Endothelial cell of umbilical vein (primary cell): ENCODE data around the gene LDLRAD4. TPM values are rescaled to one million over a fixed set of nuclear protein-coding genes. Genes with fewer than 3 reads are reported as not detected.

ENCODE experiments used
- BruUV-seq: library from RNA; stranded (reverse); fragments of 400-500 nt; replicated peaks from 2 replicates; lab custom pipeline; 2021; lab: Mats Ljungman, UMichigan
- CTCF ChIA-PET: fragments of 300-600, 350-600 bp; sonication (Branson Sonifier 250); formaldehyde crosslinking; loops from one replicate; lab custom pipeline; 2021; ENCODE audit warnings: antibody characterized with exemption, inconsistent platforms; lab: Charles Lee
- POLR2A ChIA-PET: fragments of 300-600, 350-600 bp; sonication (Branson Sonifier 250); formaldehyde crosslinking; loops from one replicate; lab custom pipeline; 2021; ENCODE audit warnings: antibody characterized with exemption, inconsistent platforms; lab: Charles Lee
- DNase-seq: peaks from one replicate; pipeline ENCODE4 v3.0.0-alpha.2; 2011; ENCODE audit warnings: low read depth, low spot score
- FAIRE-seq: peaks from 2 replicates; lab custom pipeline; 2011; peaks lifted over from hg19 to GRCh38; lab: Jason Lieb, UNC
- H2AFZ ChIP-seq: 2 replicates; pipeline ENCODE4 v1.6.0; 2012; ENCODE audit warnings: low read depth, low read length, control low read depth, inconsistent platforms
- H3K27ac ChIP-seq: 2 replicates; pipeline ENCODE4 v1.5.1; 2011; ENCODE audit warnings: low read depth, mild to moderate bottlenecking, control low read depth, low read length, moderate library complexity; ENCODE audit not compliant: insufficient read depth
- H3K27me3 ChIP-seq, 2 experiments: 2 replicates each; pipeline versions ENCODE4 v1.6.0 to v1.6.1; 2011; ENCODE audit warnings: low read length in 2 of 2, mixed read lengths in 1 of 2; ENCODE audit not compliant: control insufficient read depth in 2 of 2, insufficient read depth in 2 of 2
- H3K36me3 ChIP-seq, 2 experiments: 2 replicates in 1 of 2; 3 replicates in 1 of 2; pipeline ENCODE4 v1.5.1; 2011; ENCODE audit warnings: low read length in 2 of 2, mild to moderate bottlenecking in 1 of 2, moderate library complexity in 1 of 2; ENCODE audit not compliant: control insufficient read depth in 2 of 2, insufficient read depth in 2 of 2; ENCODE audit errors: extremely low read depth in 1 of 2
- H3K4me1 ChIP-seq: 3 replicates; pipeline ENCODE4 v1.5.1; 2011; ENCODE audit warnings: mild to moderate bottlenecking, low read length; ENCODE audit not compliant: control insufficient read depth, insufficient read depth; ENCODE audit errors: extremely low read depth
- H3K4me2 ChIP-seq: 2 replicates; pipeline ENCODE4 v1.6.1; 2011; ENCODE audit warnings: low read length, control low read depth, mixed read lengths; ENCODE audit not compliant: insufficient read depth
- H3K4me3 ChIP-seq, 3 experiments: fragments of 200-600 bp in 1 of 3; sonication (generic), shearing (Covaris generic) in 1 of 3; replicated peaks in 1 of 3; 2 replicates each; pipeline ENCODE4 v1.5.1; 2011 to 2016; ENCODE audit warnings: control low read depth in 3 of 3, low read length in 3 of 3, mild to moderate bottlenecking in 2 of 3, inconsistent platforms in 1 of 3, low read depth in 1 of 3, moderate library complexity in 1 of 3; ENCODE audit not compliant: insufficient read depth in 1 of 3
- H3K79me2 ChIP-seq: 2 replicates; pipeline ENCODE4 v1.6.0; 2012; ENCODE audit warnings: low read length, inconsistent platforms; ENCODE audit not compliant: control insufficient read depth, insufficient read depth
- H3K9ac ChIP-seq: replicated peaks from 2 replicates; pipeline ENCODE3; 2011; ENCODE audit warnings: low read length, control low read depth; ENCODE audit not compliant: insufficient read depth; ENCODE audit errors: extremely low read depth
- H3K9me1 ChIP-seq: replicated peaks from 3 replicates; pipeline ENCODE4 v1.6.0; 2011; ENCODE audit warnings: mild to moderate bottlenecking, low read length; ENCODE audit not compliant: control insufficient read depth, insufficient read depth; ENCODE audit errors: extremely low read depth
- H3K9me3 ChIP-seq: replicated peaks from 2 replicates; pipeline ENCODE4 v1.5.1; 2012; ENCODE audit warnings: low read length, inconsistent platforms; ENCODE audit not compliant: control insufficient read depth, insufficient read depth
- H4K20me1 ChIP-seq: replicated peaks from 2 replicates; pipeline ENCODE3; 2011; ENCODE audit warnings: mild to moderate bottlenecking, low read length; ENCODE audit not compliant: control insufficient read depth, insufficient read depth; ENCODE audit errors: extremely low read depth
- CTCF ChIP-seq, 2 donors: IDR thresholded peaks; 1 replicate in 1 of 2; 2 replicates in 1 of 2; pipeline ENCODE4 v1.5.1; 2011; ENCODE audit warnings: low read length in 2 of 2, mild to moderate bottlenecking in 2 of 2, moderate library complexity in 2 of 2, control low read depth in 1 of 2, inconsistent platforms in 1 of 2, low read depth in 1 of 2; ENCODE audit not compliant: insufficient read depth in 1 of 2; ENCODE audit errors: extremely low read depth in 1 of 2
- EZH2 ChIP-seq: IDR thresholded peaks from 2 replicates; pipeline ENCODE4 v1.6.1; 2012; ENCODE audit warnings: borderline replicate concordance, low read depth, mild to moderate bottlenecking, moderate library complexity, low read length, inconsistent platforms; ENCODE audit not compliant: severe bottlenecking
- FOS ChIP-seq: IDR thresholded peaks from 2 replicates; pipeline ENCODE4 v1.6.1; 2011; ENCODE audit warnings: mild to moderate bottlenecking, low read length, moderate library complexity, borderline replicate concordance; ENCODE audit not compliant: insufficient read depth
- GATA2 ChIP-seq: IDR thresholded peaks from 2 replicates; pipeline ENCODE4 v1.7.0; 2011; ENCODE audit warnings: low read depth, mild to moderate bottlenecking, moderate library complexity, mixed read lengths, low read length; ENCODE audit not compliant: insufficient read length, insufficient read depth
- JUN ChIP-seq: IDR thresholded peaks from 2 replicates; pipeline ENCODE4 v1.6.1; 2011; ENCODE audit warnings: borderline replicate concordance, low read depth; ENCODE audit not compliant: insufficient read length, insufficient read depth
- MAX ChIP-seq: IDR thresholded peaks from 2 replicates; pipeline ENCODE4 v1.6.1; 2011; ENCODE audit not compliant: insufficient read depth, insufficient read length
- MYC ChIP-seq: IDR thresholded peaks from one replicate; pipeline ENCODE4 v1.6.1; 2011; ENCODE audit warnings: mild to moderate bottlenecking, low read depth, low read length
- POLR2A ChIP-seq: IDR thresholded peaks from 2 replicates; pipeline ENCODE4 v1.6.1; 2012; ENCODE audit warnings: low read depth, mild to moderate bottlenecking, control low read depth, low read length
- POLR2AphosphoS5 ChIP-seq: IDR thresholded peaks from 2 replicates; pipeline ENCODE4 v1.6.1; 2012; ENCODE audit warnings: low read depth, mild to moderate bottlenecking, control low read depth, low read length, moderate library complexity; ENCODE audit not compliant: insufficient read depth
- dilution Hi-C: fragments of 300-500 bp; cut with MboI; formaldehyde crosslinking; loops from one replicate; pipeline ENCODE4 v1.15.0; 2019; ENCODE audit warnings: low sequenced_read_pairs; ENCODE audit not compliant: extremely low pct_ligation_motif_present
- intact Hi-C: fragments of 100-400 bp; cut with micrococcal nuclease; formaldehyde crosslinking; loops from one replicate; pipeline ENCODE4 v1.10.0; 2022
- polyA plus RNA-seq, 4 experiments: library from polyadenylated mRNA; depleted of rRNA in 3 of 4; stranded (reverse) in 3 of 4; unstranded in 1 of 4; fragments of >200 nt; gene quantifications; 2 replicates each; pipeline versions ENCODE4 v1.2.1 to v1.2.3, GENCODE V29; 2011 to 2012; ENCODE audit warnings: missing spikeins in 1 of 4
- total RNA-seq: library from RNA; stranded (reverse); gene quantifications from 2 replicates; pipeline ENCODE4 v1.2.3, GENCODE V29; 2021

The LDLRAD4 gene
- total and polyA plus RNA-seq, 2 donors (not counting 3 experiments of a cell fraction or from before 2014, with no cell fraction given) = 5.2 to 6.5 TPM

GRCh38 chr18:13501543-13501887 is 283.0 kb downstream of the LDLRAD4 start:
- Histone ChIP-seq H3K36me3 (no peaks in the 10 kb centered on the region), H3K79me2 (no peaks in the 10 kb centered on the region), H4K20me1 (no peaks in the 10 kb centered on the region), H3K9ac (peak overlapping the region; percentile 61), H3K4me2 (peak overlapping the region; percentile 55), H3K9me3 (no peaks in the 10 kb centered on the region), H3K27ac (peak overlapping the region; percentile 57), H3K4me1 (peaks cover 23% of the 10 kb centered on the region), H2AFZ (peak overlapping the region; percentile 26), H3K9me1 (no peaks in the 10 kb centered on the region), H3K4me3 (peak overlapping the region in 1 of 3 experiments; percentile 23), H3K27me3 (peaks cover 0 to 2% of the 10 kb centered on the region in 2 experiments)
- DNase-seq = no peak
- FAIRE-seq = no peak
- dilution Hi-C loops = no loop called here
- TF ChIP-seq GATA2 (no peak), MYC (no peak), CTCF (IDR thresholded peaks at IDR 0.05; ENCODE audit: extremely low read depth in 1 of 2, insufficient read depth in 1 of 2, low read depth in 1 of 2, low read length in 2 of 2) (no peak), MAX (no peak), POLR2AphosphoS5 (no peak), POLR2A (no peak), EZH2 (no peak), JUN (no peak), FOS (no peak)
- CTCF ChIA-PET = interaction anchor here (0.6 to 3.0 kb wide), 12 partner anchors 9 to 285 kb away, joined by 3 to 18 read pairs (median 4); no protein-coding TSS in a partner anchor
- POLR2A ChIA-PET = interaction anchor here (0.5 kb wide), 1 partner anchor 139 kb away, joined by 6 read pairs; no protein-coding TSS in a partner anchor
- intact Hi-C loops = loop anchor here (1.0 to 2.0 kb wide), 4 partner anchors 36 to 295 kb away; no protein-coding TSS in a partner anchor
- TSS peak; percentile 62 for BruUV-seq
